ENCODE measurements around the gene WDR4.
A peak's percentile ranks its signal among the peaks of the same experiment; 100 is the strongest.
"Not testable (repeated sequence)": the region's sequence is repeated elsewhere in the genome, so short reads cannot be mapped to it uniquely, and the experiment has no call there.

WDR4 gene

GRCh38 chr21:42878678-42878992 is 704 bp downstream of the WDR4 start:
- no peak for DNase-seq

GRCh38 chr21:42875811-42876210 is 3.5 kb downstream of the WDR4 start:
- not testable (repeated sequence) for DNase-seq

- DNase-seq = no peak
Measured at GRCh38 chr21:42873096-42873495, 6.2 kb downstream of the WDR4 start.

- no peak for DNase-seq
Measured at GRCh38 chr21:42868196-42868595, 11.1 kb downstream of the WDR4 start.

GRCh38 chr21:42865776-42866160 is 13.6 kb downstream of the WDR4 start:
- peak in 17 of 51 donors; percentile 15 to 72 (median 42) for DNase-seq

- DNase-seq = peak in 26 of 51 donors; percentile 2 to 72 (median 38)
Measured at GRCh38 chr21:42864815-42865775, 14.2 kb downstream of the WDR4 start.

GRCh38 chr21:42864286-42864685 is 15.1 kb downstream of the WDR4 start:
- no peak for DNase-seq

GRCh38 chr21:42863504-42863870 is 15.9 kb downstream of the WDR4 start:
- no peak for DNase-seq

GRCh38 chr21:42862774-42863503 is 16.4 kb downstream of the WDR4 start:
- no peak for DNase-seq

- peak in 9 of 51 donors; percentile 5 to 35 (median 18) for DNase-seq
Measured at GRCh38 chr21:42861848-42862400, 17.4 kb downstream of the WDR4 start.

GRCh38 chr21:42861311-42861847 is 18.0 kb downstream of the WDR4 start:
- no peak for DNase-seq

GRCh38 chr21:42860345-42860744 is 19.0 kb downstream of the WDR4 start:
- DNase-seq = no peak

GRCh38 chr21:42859891-42860230 is 19.5 kb downstream of the WDR4 start:
- DNase-seq = no peak

- DNase-seq = no peak
Measured at GRCh38 chr21:42858957-42859890, 20.1 kb downstream of the WDR4 start.

- no peak for DNase-seq
Measured at GRCh38 chr21:42858185-42858847, 21.0 kb downstream of the WDR4 start.

GRCh38 chr21:42857216-42857615 is 22.1 kb downstream of the WDR4 start:
- no peak for DNase-seq

- no peak for DNase-seq
Measured at GRCh38 chr21:42855937-42856335, 23.4 kb downstream of the WDR4 start.

- DNase-seq = no peak
Measured at GRCh38 chr21:42855171-42855936, 24.0 kb downstream of the WDR4 start.

- DNase-seq = no peak
Measured at GRCh38 chr21:42854246-42855010, 24.9 kb downstream of the WDR4 start.
